Measurements from ENCODE around the gene PTGR2.

The PTGR2 gene

GRCh38 chr14:73842851-73843250 lies 8.8 kb upstream of the PTGR2 start:
- WGBS (ENCODE audit: insufficient coverage): 100% methylated on average over 2 of the region's 2 CpGs
- Histone ChIP-seq H3K4me1 (ENCODE audit: control extremely low read depth in 1 of 4, control insufficient read depth in 4 of 4, insufficient read depth in 4 of 4, low read length in 3 of 4) (no peaks in the 10 kb centered on the region), H3K27ac (ENCODE audit: insufficient read depth in 1 of 2, low read depth in 1 of 2, low read length in 2 of 2, poor library complexity in 1 of 2, severe bottlenecking in 2 of 2) (no peak overlapping the region), H3K4me3 (ENCODE audit: control insufficient read depth in 1 of 7, extremely low read depth in 1 of 7, insufficient read depth in 4 of 7, low read depth in 2 of 7, low read length in 6 of 7) (no peak overlapping the region), H3K9me3 (ENCODE audit: control extremely low read depth in 1 of 5, control insufficient read depth in 4 of 5, insufficient read depth in 2 of 5, low read depth in 1 of 5, low read length in 4 of 5) (no peaks in the 10 kb centered on the region), H3K27me3 (replicated peaks in 2 of 5; ENCODE audit: control insufficient read depth in 4 of 5, insufficient read depth in 5 of 5, low read length in 4 of 5) (no peaks in the 10 kb centered on the region), H3K36me3 (ENCODE audit: control insufficient read depth in 4 of 4, insufficient read depth in 4 of 4, low read length in 3 of 4) (no peaks in the 10 kb centered on the region)
- DNase-seq: no peak
- POLR2A ChIA-PET: interaction anchor here (0.6 to 1.5 kb wide), 2 partner anchors 9 to 24 kb away, joined by 3 read pairs; partner anchors contain the start of gene PTGR2
- CTCF ChIA-PET: interaction anchor here (0.9 to 1.5 kb wide), 3 partner anchors 28 to 114 kb away, joined by 3 read pairs; no protein-coding TSS in a partner anchor

- no CpG with 5 or more reads among the region's 2 CpGs for WGBS (ENCODE audit: insufficient coverage)
- no peak overlapping the region for H3K4me3 ChIP-seq (ENCODE audit: control insufficient read depth in 1 of 7, extremely low read depth in 1 of 7, insufficient read depth in 4 of 7, low read depth in 2 of 7, low read length in 6 of 7)
- no peaks in the 10 kb centered on the region for H3K9me3 ChIP-seq (ENCODE audit: control extremely low read depth in 1 of 5, control insufficient read depth in 4 of 5, insufficient read depth in 2 of 5, low read depth in 1 of 5, low read length in 4 of 5)
- ChIA-PET CTCF (interaction anchor here (1.4 to 1.5 kb wide), 2 partner anchors 85 to 114 kb away, joined by 3 to 5 read pairs; no protein-coding TSS in a partner anchor), POLR2A (interaction anchor here (1.5 kb wide), 1 partner anchor 9 kb away, joined by 3 read pairs; the partner anchor contains the start of gene PTGR2)
- no peak overlapping the region for H3K27ac ChIP-seq (ENCODE audit: insufficient read depth in 1 of 2, low read depth in 1 of 2, low read length in 2 of 2, poor library complexity in 1 of 2, severe bottlenecking in 2 of 2)
- DNase-seq: no peak
- no peaks in the 10 kb centered on the region for H3K27me3 ChIP-seq (replicated peaks in 2 of 5; ENCODE audit: control insufficient read depth in 4 of 5, insufficient read depth in 5 of 5, low read length in 4 of 5)
- no peaks in the 10 kb centered on the region for H3K4me1 ChIP-seq (ENCODE audit: control extremely low read depth in 1 of 4, control insufficient read depth in 4 of 4, insufficient read depth in 4 of 4, low read length in 3 of 4)
- no peaks in the 10 kb centered on the region for H3K36me3 ChIP-seq (ENCODE audit: control insufficient read depth in 4 of 4, insufficient read depth in 4 of 4, low read length in 3 of 4)
Measured at GRCh38 chr14:73843296-73843695, 8.3 kb upstream of the PTGR2 start.

- WGBS (ENCODE audit: insufficient coverage): 100% methylated on average over 1 of the region's 4 CpGs
- no peak for DNase-seq
- no peaks in the 10 kb centered on the region for H3K9me3 ChIP-seq (ENCODE audit: control extremely low read depth in 1 of 5, control insufficient read depth in 4 of 5, insufficient read depth in 2 of 5, low read depth in 1 of 5, low read length in 4 of 5)
- no peak overlapping the region for H3K27ac ChIP-seq (ENCODE audit: insufficient read depth in 1 of 2, low read depth in 1 of 2, low read length in 2 of 2, poor library complexity in 1 of 2, severe bottlenecking in 2 of 2)
- CTCF ChIA-PET: interaction anchor here (0.7 to 1.8 kb wide), 5 partner anchors 11 to 118 kb away, joined by 3 to 7 read pairs (median 3); no protein-coding TSS in a partner anchor
- H3K4me1 ChIP-seq (ENCODE audit: control extremely low read depth in 1 of 4, control insufficient read depth in 4 of 4, insufficient read depth in 4 of 4, low read length in 3 of 4): peaks cover under 1 to 10% (median 7%) of the 10 kb centered on the region in 4 experiments
- no peaks in the 10 kb centered on the region for H3K36me3 ChIP-seq (ENCODE audit: control insufficient read depth in 4 of 4, insufficient read depth in 4 of 4, low read length in 3 of 4)
- no peak overlapping the region for H3K4me3 ChIP-seq (ENCODE audit: control insufficient read depth in 1 of 7, extremely low read depth in 1 of 7, insufficient read depth in 4 of 7, low read depth in 2 of 7, low read length in 6 of 7)
- POLR2A ChIA-PET: no interaction called here
- H3K27me3 ChIP-seq (replicated peaks in 2 of 5; ENCODE audit: control insufficient read depth in 4 of 5, insufficient read depth in 5 of 5, low read length in 4 of 5): no peaks in the 10 kb centered on the region
Measured at GRCh38 chr14:73846947-73847346, 4.7 kb upstream of the PTGR2 start.

- CTCF ChIA-PET: interaction anchor here (0.6 to 2.6 kb wide), 9 partner anchors 11 to 363 kb away, joined by 3 to 9 read pairs (median 4); no protein-coding TSS in a partner anchor
- H3K4me3 ChIP-seq (ENCODE audit: control insufficient read depth in 1 of 7, extremely low read depth in 1 of 7, insufficient read depth in 4 of 7, low read depth in 2 of 7, low read length in 6 of 7): peak overlapping the region in 6 of 7 experiments; percentile 72 to 96 (median 84)
Measured at GRCh38 chr14:73851000-73851399, 631 bp upstream of the PTGR2 start.

GRCh38 chr14:73859145-73859544 lies 7.5 kb downstream of the PTGR2 start:
- Histone ChIP-seq H3K4me1 (ENCODE audit: control extremely low read depth in 1 of 4, control insufficient read depth in 4 of 4, insufficient read depth in 4 of 4, low read length in 3 of 4) (no peaks in the 10 kb centered on the region), H3K27ac (ENCODE audit: insufficient read depth in 1 of 2, low read depth in 1 of 2, low read length in 2 of 2, poor library complexity in 1 of 2, severe bottlenecking in 2 of 2) (no peak overlapping the region), H3K9me3 (ENCODE audit: control extremely low read depth in 1 of 5, control insufficient read depth in 4 of 5, insufficient read depth in 2 of 5, low read depth in 1 of 5, low read length in 4 of 5) (no peaks in the 10 kb centered on the region), H3K36me3 (ENCODE audit: control insufficient read depth in 4 of 4, insufficient read depth in 4 of 4, low read length in 3 of 4) (peaks cover 0 to 9% (median 3%) of the 10 kb centered on the region in 4 experiments), H3K4me3 (ENCODE audit: control insufficient read depth in 1 of 7, extremely low read depth in 1 of 7, insufficient read depth in 4 of 7, low read depth in 2 of 7, low read length in 6 of 7) (no peak overlapping the region), H3K27me3 (replicated peaks in 2 of 5; ENCODE audit: control insufficient read depth in 4 of 5, insufficient read depth in 5 of 5, low read length in 4 of 5) (no peaks in the 10 kb centered on the region)
- DNase-seq: peak in 2 of 3 donors; percentile 13 to 16
- CTCF ChIA-PET: no interaction called here
- POLR2A ChIA-PET: no interaction called here

More at GRCh38 chr14:73851000-73851399, 631 bp upstream of the PTGR2 start:
- WGBS (ENCODE audit: insufficient coverage): 93% methylated on average over 6 of the region's 6 CpGs
- Histone ChIP-seq H3K4me1 (ENCODE audit: control extremely low read depth in 1 of 4, control insufficient read depth in 4 of 4, insufficient read depth in 4 of 4, low read length in 3 of 4) (peaks cover 2 to 21% (median 16%) of the 10 kb centered on the region in 4 experiments), H3K27me3 (replicated peaks in 2 of 5; ENCODE audit: control insufficient read depth in 4 of 5, insufficient read depth in 5 of 5, low read length in 4 of 5) (no peaks in the 10 kb centered on the region), H3K9me3 (ENCODE audit: control extremely low read depth in 1 of 5, control insufficient read depth in 4 of 5, insufficient read depth in 2 of 5, low read depth in 1 of 5, low read length in 4 of 5) (no peaks in the 10 kb centered on the region), H3K36me3 (ENCODE audit: control insufficient read depth in 4 of 4, insufficient read depth in 4 of 4, low read length in 3 of 4) (no peaks in the 10 kb centered on the region), H3K27ac (ENCODE audit: insufficient read depth in 1 of 2, low read depth in 1 of 2, low read length in 2 of 2, poor library complexity in 1 of 2, severe bottlenecking in 2 of 2) (peak overlapping the region in 1 of 2 experiments; percentile 89)
- peak in 1 of 3 donors; percentile 9 for DNase-seq
- POLR2A ChIA-PET: no interaction called here

GRCh38 chr14:73861073-73861472 lies 9.4 kb downstream of the PTGR2 start:
- Histone ChIP-seq H3K4me3 (ENCODE audit: control insufficient read depth in 1 of 7, extremely low read depth in 1 of 7, insufficient read depth in 4 of 7, low read depth in 2 of 7, low read length in 6 of 7) (no peak overlapping the region), H3K27ac (ENCODE audit: insufficient read depth in 1 of 2, low read depth in 1 of 2, low read length in 2 of 2, poor library complexity in 1 of 2, severe bottlenecking in 2 of 2) (no peak overlapping the region), H3K36me3 (ENCODE audit: control insufficient read depth in 4 of 4, insufficient read depth in 4 of 4, low read length in 3 of 4) (peaks cover 0 to 13% (median 6%) of the 10 kb centered on the region in 4 experiments), H3K4me1 (ENCODE audit: control extremely low read depth in 1 of 4, control insufficient read depth in 4 of 4, insufficient read depth in 4 of 4, low read length in 3 of 4) (no peaks in the 10 kb centered on the region), H3K27me3 (replicated peaks in 2 of 5; ENCODE audit: control insufficient read depth in 4 of 5, insufficient read depth in 5 of 5, low read length in 4 of 5) (no peaks in the 10 kb centered on the region), H3K9me3 (ENCODE audit: control extremely low read depth in 1 of 5, control insufficient read depth in 4 of 5, insufficient read depth in 2 of 5, low read depth in 1 of 5, low read length in 4 of 5) (no peaks in the 10 kb centered on the region)
- peak in 2 of 3 donors; percentile 19 to 56 for DNase-seq
- WGBS (ENCODE audit: insufficient coverage): 100% methylated on average over 1 of the region's 5 CpGs
- POLR2A ChIA-PET: no interaction called here
- CTCF ChIA-PET: no interaction called here

- ChIA-PET CTCF (no interaction called here), POLR2A (no interaction called here)
- no peaks in the 10 kb centered on the region for H3K9me3 ChIP-seq (ENCODE audit: control extremely low read depth in 1 of 5, control insufficient read depth in 4 of 5, insufficient read depth in 2 of 5, low read depth in 1 of 5, low read length in 4 of 5)
- no peak for DNase-seq
- no peak overlapping the region for H3K27ac ChIP-seq (ENCODE audit: insufficient read depth in 1 of 2, low read depth in 1 of 2, low read length in 2 of 2, poor library complexity in 1 of 2, severe bottlenecking in 2 of 2)
- WGBS (ENCODE audit: insufficient coverage): 98% methylated on average over 6 of the region's 8 CpGs
- no peak overlapping the region for H3K4me3 ChIP-seq (ENCODE audit: control insufficient read depth in 1 of 7, extremely low read depth in 1 of 7, insufficient read depth in 4 of 7, low read depth in 2 of 7, low read length in 6 of 7)
- no peaks in the 10 kb centered on the region for H3K27me3 ChIP-seq (replicated peaks in 2 of 5; ENCODE audit: control insufficient read depth in 4 of 5, insufficient read depth in 5 of 5, low read length in 4 of 5)
- peaks cover 0 to 13% (median 6%) of the 10 kb centered on the region in 4 experiments for H3K36me3 ChIP-seq (ENCODE audit: control insufficient read depth in 4 of 4, insufficient read depth in 4 of 4, low read length in 3 of 4)
- H3K4me1 ChIP-seq (ENCODE audit: control extremely low read depth in 1 of 4, control insufficient read depth in 4 of 4, insufficient read depth in 4 of 4, low read length in 3 of 4): no peaks in the 10 kb centered on the region
Measured at GRCh38 chr14:73862480-73862879, 10.8 kb downstream of the PTGR2 start.
